Measurements from ENCODE around the gene PON2.

The PON2 gene

GRCh38 chr7:95430864-95431263, 4.0 kb downstream of the PON2 start:
- Histone ChIP-seq H3K36me3 (ENCODE audit: insufficient read depth, low read length) (no peaks in the 10 kb centered on the region), H3K4me1 (ENCODE audit: insufficient read depth, low read length) (peaks cover 15% of the 10 kb centered on the region), H3K9me3 (ENCODE audit: control insufficient read depth, insufficient read depth, low read length) (no peaks in the 10 kb centered on the region), H3K9ac (ENCODE audit: low read depth, low read length) (no peak overlapping the region)

DNA sequence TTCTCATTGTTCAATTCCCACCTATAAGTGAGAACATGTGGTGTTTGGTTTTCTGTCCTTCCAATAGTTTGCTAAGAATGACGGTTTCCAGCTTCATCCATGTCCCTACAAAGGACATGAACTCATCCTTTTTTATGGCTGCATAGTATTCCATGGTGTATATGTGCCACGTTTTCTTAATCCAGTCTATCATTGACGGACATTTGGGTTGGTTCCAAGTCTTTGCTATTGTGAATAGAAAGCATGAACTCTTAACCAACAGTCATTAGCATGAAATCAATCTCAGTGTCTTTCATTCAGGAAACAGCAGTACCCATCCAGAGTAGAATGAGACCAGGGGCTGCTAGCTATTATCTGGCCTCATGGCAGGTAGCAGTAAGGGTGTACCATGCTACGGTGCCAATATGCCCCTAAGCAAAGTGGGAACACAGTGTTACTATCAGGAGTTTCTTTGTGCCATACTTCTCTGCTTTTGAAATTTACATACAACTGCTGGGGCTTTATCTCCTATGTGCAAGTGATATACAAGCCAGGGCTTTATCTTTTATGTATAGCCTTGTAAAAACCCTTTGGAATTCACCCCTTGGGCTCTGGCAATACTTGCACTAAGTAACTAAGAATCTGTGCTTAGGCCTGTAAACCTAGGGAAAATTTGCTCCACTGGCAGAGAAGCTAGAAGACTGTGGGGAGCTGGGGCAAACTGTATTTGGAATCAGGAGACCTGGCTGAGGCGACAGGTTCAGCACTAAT, 5.4 kb downstream of the PON2 start:
- Histone ChIP-seq H3K9me3 (ENCODE audit: control insufficient read depth, insufficient read depth, low read length) (no peaks in the 10 kb centered on the region), H3K9ac (ENCODE audit: low read depth, low read length) (no peak overlapping the region), H3K4me1 (ENCODE audit: insufficient read depth, low read length) (peaks cover 15% of the 10 kb centered on the region), H3K36me3 (ENCODE audit: insufficient read depth, low read length) (no peaks in the 10 kb centered on the region)

- Histone ChIP-seq H3K36me3 (ENCODE audit: insufficient read depth, low read length) (no peaks in the 10 kb centered on the region), H3K9ac (ENCODE audit: low read depth, low read length) (no peak overlapping the region), H3K4me1 (ENCODE audit: insufficient read depth, low read length) (peaks cover 15% of the 10 kb centered on the region), H3K9me3 (ENCODE audit: control insufficient read depth, insufficient read depth, low read length) (no peaks in the 10 kb centered on the region)
Observed at GRCh38 chr7:95427914-95428516, 6.8 kb downstream of the PON2 start.

DNA sequence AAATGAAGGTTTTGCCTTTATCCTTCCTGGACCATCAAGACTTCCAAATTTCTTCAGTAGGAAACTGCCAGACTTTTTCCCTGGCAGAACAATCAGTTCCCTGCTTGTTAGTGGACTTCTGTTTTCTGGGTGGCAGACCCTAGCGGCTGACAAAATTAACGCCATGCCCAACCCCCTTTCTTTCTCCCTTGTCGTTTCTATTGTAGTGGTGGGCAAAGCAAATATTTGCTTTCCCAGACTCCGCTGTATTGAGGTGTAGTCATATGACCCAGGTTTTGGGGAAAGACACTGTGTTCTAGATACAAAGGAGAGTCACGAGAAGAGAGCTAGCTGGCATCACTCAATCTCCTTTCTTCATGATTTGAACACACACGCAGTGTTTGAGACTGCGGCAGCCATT, 7.7 kb downstream of the PON2 start:
- H3K9ac ChIP-seq (ENCODE audit: low read depth, low read length), result no peak overlapping the region
- H3K4me1 ChIP-seq (ENCODE audit: insufficient read depth, low read length), result peaks cover 15% of the 10 kb centered on the region
- no peaks in the 10 kb centered on the region for H3K36me3 ChIP-seq (ENCODE audit: insufficient read depth, low read length)
- no peaks in the 10 kb centered on the region for H3K9me3 ChIP-seq (ENCODE audit: control insufficient read depth, insufficient read depth, low read length)

DNA sequence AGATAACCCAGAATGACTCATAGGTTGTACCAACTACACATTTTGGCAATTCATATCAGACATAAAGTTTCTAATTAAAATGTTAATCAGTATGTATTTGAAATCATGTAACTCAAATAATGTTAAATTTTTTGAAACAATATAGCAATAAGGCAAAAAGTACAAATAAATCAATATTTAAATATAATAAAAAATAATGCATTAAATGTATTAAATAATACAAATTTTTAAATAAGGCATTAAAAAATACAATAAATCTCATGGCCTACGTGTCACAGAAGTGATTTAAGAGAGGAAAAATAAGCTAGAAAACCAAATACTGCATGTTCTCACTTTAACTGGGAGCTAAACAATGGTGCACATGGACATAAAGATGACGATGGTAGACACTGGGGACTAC, 9.1 kb downstream of the PON2 start:
- H3K4me1 ChIP-seq (ENCODE audit: insufficient read depth, low read length), result peaks cover 15% of the 10 kb centered on the region
- no peak overlapping the region for H3K9ac ChIP-seq (ENCODE audit: low read depth, low read length)
- no peaks in the 10 kb centered on the region for H3K9me3 ChIP-seq (ENCODE audit: control insufficient read depth, insufficient read depth, low read length)
- H3K36me3 ChIP-seq (ENCODE audit: insufficient read depth, low read length), result no peaks in the 10 kb centered on the region

GRCh38 chr7:95424716-95425115, 10.1 kb downstream of the PON2 start:
- H3K4me1 ChIP-seq (ENCODE audit: insufficient read depth, low read length), result peaks cover 15% of the 10 kb centered on the region
- no peaks in the 10 kb centered on the region for H3K9me3 ChIP-seq (ENCODE audit: control insufficient read depth, insufficient read depth, low read length)
- H3K9ac ChIP-seq (ENCODE audit: low read depth, low read length), result no peak overlapping the region
- H3K36me3 ChIP-seq (ENCODE audit: insufficient read depth, low read length), result no peaks in the 10 kb centered on the region

- Histone ChIP-seq H3K4me1 (ENCODE audit: insufficient read depth, low read length) (peaks cover under 1% of the 10 kb centered on the region; the same call in 1 of the 2 replicates), H3K9me3 (ENCODE audit: control insufficient read depth, insufficient read depth, low read length) (no peaks in the 10 kb centered on the region), H3K9ac (ENCODE audit: low read depth, low read length) (no peak overlapping the region), H3K36me3 (ENCODE audit: insufficient read depth, low read length) (no peaks in the 10 kb centered on the region)
Observed at GRCh38 chr7:95421847-95422444, 12.9 kb downstream of the PON2 start.

GRCh38 chr7:95421000-95421846, 13.6 kb downstream of the PON2 start:
- no peaks in the 10 kb centered on the region for H3K9me3 ChIP-seq (ENCODE audit: control insufficient read depth, insufficient read depth, low read length)
- H3K36me3 ChIP-seq (ENCODE audit: insufficient read depth, low read length), result no peaks in the 10 kb centered on the region
- H3K4me1 ChIP-seq (ENCODE audit: insufficient read depth, low read length), result no peaks in the 10 kb centered on the region; the same call in 1 of the 2 replicates
- H3K9ac ChIP-seq (ENCODE audit: low read depth, low read length), result no peak overlapping the region

DNA sequence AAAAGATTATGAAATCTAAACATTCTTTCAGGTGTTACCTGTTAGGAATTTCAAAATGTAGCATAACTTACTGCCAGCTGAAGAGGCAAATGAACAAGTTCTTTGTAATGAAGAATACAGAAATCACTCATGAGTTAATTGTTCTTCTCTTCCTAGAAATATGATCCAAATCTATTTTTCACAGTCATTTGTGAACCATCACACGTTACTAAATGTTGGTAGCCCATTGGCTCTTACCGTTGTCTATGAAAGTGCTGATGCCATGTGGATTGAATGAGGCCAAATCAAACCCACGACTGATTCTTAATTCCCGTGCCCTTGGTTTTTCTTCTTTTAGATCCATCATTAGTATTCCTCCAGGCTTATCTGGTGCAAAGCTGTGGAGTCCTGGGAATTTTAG, 22.8 kb downstream of the PON2 start:
- Histone ChIP-seq H3K9me3 (ENCODE audit: control insufficient read depth, insufficient read depth, low read length) (no peaks in the 10 kb centered on the region), H3K36me3 (ENCODE audit: insufficient read depth, low read length) (no peaks in the 10 kb centered on the region), H3K9ac (ENCODE audit: low read depth, low read length) (no peak overlapping the region), H3K4me1 (ENCODE audit: insufficient read depth, low read length) (no peaks in the 10 kb centered on the region)

- Histone ChIP-seq H3K9ac (ENCODE audit: low read depth, low read length) (no peak overlapping the region), H3K9me3 (ENCODE audit: control insufficient read depth, insufficient read depth, low read length) (no peaks in the 10 kb centered on the region), H3K36me3 (ENCODE audit: insufficient read depth, low read length) (no peaks in the 10 kb centered on the region), H3K4me1 (ENCODE audit: insufficient read depth, low read length) (no peaks in the 10 kb centered on the region)
Observed at GRCh38 chr7:95411666-95412065, 23.2 kb downstream of the PON2 start.

GRCh38 chr7:95411036-95411435, 23.8 kb downstream of the PON2 start:
- Histone ChIP-seq H3K4me1 (ENCODE audit: insufficient read depth, low read length) (no peaks in the 10 kb centered on the region), H3K9me3 (ENCODE audit: control insufficient read depth, insufficient read depth, low read length) (no peaks in the 10 kb centered on the region), H3K36me3 (ENCODE audit: insufficient read depth, low read length) (no peaks in the 10 kb centered on the region)

DNA sequence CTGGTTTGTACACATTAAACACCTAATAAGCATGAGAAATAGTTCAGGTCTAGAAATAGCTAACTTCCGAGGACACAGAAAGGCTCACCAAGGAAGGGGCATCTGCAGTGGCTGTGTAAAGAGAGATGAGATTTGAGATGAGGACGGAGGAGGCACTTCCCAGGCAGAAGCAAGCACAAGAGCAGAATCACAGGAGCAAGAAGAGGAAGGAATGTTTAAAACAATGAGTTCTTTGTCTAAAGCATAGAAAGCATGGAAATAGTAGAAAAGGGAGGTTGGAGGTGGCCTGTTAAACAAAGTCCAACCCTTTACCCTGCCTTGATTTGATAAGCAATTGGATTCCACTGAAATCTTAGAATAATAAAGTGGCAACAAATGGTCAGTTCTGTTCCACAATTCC, 27.1 kb downstream of the PON2 start:
- H3K36me3 ChIP-seq (ENCODE audit: insufficient read depth, low read length), result 0 out of 2 replicates have a peak, but pooled peaks cover 3% of the 10 kb centered on the region
- H3K4me1 ChIP-seq (ENCODE audit: insufficient read depth, low read length), result no peaks in the 10 kb centered on the region
- H3K9ac ChIP-seq (ENCODE audit: low read depth, low read length), result no peak overlapping the region
- no peaks in the 10 kb centered on the region for H3K9me3 ChIP-seq (ENCODE audit: control insufficient read depth, insufficient read depth, low read length)

More at GRCh38 chr7:95411036-95411435, 23.8 kb downstream of the PON2 start:
- H3K9ac ChIP-seq (ENCODE audit: low read depth, low read length), result no peak overlapping the region

DNA sequence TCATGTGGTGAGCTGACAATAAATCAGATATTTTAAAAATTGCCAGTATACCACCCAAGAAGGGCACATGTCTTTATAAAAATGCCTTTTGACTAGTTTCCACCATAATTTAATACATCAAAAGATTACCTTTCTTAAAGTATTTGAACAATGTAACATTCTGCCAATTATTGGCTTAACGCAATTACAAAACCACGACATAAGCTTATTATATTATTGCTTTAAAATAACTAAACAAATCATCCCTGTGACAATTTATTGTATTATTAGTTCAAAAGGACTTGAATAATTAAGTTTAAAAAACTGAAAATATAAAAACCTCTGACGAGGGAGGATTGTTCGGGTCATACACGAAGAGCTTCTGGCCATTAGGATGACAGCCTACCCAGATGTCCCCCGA, 29.0 kb downstream of the PON2 start:
- no peaks in the 10 kb centered on the region for H3K4me1 ChIP-seq (ENCODE audit: insufficient read depth, low read length)
- 0 out of 2 replicates have a peak, but pooled peaks cover 3% of the 10 kb centered on the region for H3K36me3 ChIP-seq (ENCODE audit: insufficient read depth, low read length)
- H3K9ac ChIP-seq (ENCODE audit: low read depth, low read length), result no peak overlapping the region
- no peaks in the 10 kb centered on the region for H3K9me3 ChIP-seq (ENCODE audit: control insufficient read depth, insufficient read depth, low read length)

- Histone ChIP-seq H3K9ac (ENCODE audit: low read depth, low read length) (no peak overlapping the region), H3K36me3 (ENCODE audit: insufficient read depth, low read length) (0 out of 2 replicates have a peak, but pooled peaks cover 3% of the 10 kb centered on the region)
Observed at GRCh38 chr7:95405208-95405607, 29.6 kb downstream of the PON2 start.

More at GRCh38 chr7:95405208-95405607, 29.6 kb downstream of the PON2 start:
- no peaks in the 10 kb centered on the region for H3K9me3 ChIP-seq (ENCODE audit: control insufficient read depth, insufficient read depth, low read length)
- no peaks in the 10 kb centered on the region for H3K4me1 ChIP-seq (ENCODE audit: insufficient read depth, low read length)
